ELR (cell line): ENCODE measurements around the gene MRPL18.

Source experiments
- DNase-seq: peaks from one replicate; pipeline ENCODE4 v3.0.0-alpha.2; 2015; ENCODE audit warnings: low read depth

Gene MRPL18

GRCh38 chr6:159844737-159845645 lies 54.7 kb downstream of the MRPL18 start:
- DNase-seq = no peak
